SHP77 (cell line): ENCODE data around the gene SLC4A4.

Experiments
- DNase-seq, 2 experiments: peaks; one replicate each; lab custom pipeline; 2025; lab: John Stamatoyannopoulos, UW

SLC4A4 gene

GRCh38 chr4:71599578-71599977 is 260.8 kb downstream of the SLC4A4 start:
- DNase-seq: no peak

GRCh38 chr4:71602289-71602900 is 263.6 kb downstream of the SLC4A4 start:
- no peak for DNase-seq

- DNase-seq: no peak
Measured at GRCh38 chr4:71604785-71605184, 266.0 kb downstream of the SLC4A4 start.

- DNase-seq: no peak
Measured at GRCh38 chr4:71607109-71607508, 268.3 kb downstream of the SLC4A4 start.

GRCh38 chr4:71607780-71608677 is 269.2 kb downstream of the SLC4A4 start:
- no peak for DNase-seq

- no peak for DNase-seq
Measured at GRCh38 chr4:71608678-71609071, 269.9 kb downstream of the SLC4A4 start.

GRCh38 chr4:71609167-71609566 is 270.3 kb downstream of the SLC4A4 start:
- DNase-seq: no peak

GRCh38 chr4:71609651-71610050 is 270.8 kb downstream of the SLC4A4 start:
- no peak for DNase-seq

GRCh38 chr4:71614621-71615020 is 275.8 kb downstream of the SLC4A4 start:
- DNase-seq: no peak

GRCh38 chr4:71616168-71616811 is 277.5 kb downstream of the SLC4A4 start:
- no peak for DNase-seq
